CD14-positive monocyte (primary cell): ENCODE data around the gene C3orf80. TPM values are rescaled to one million over a fixed set of nuclear protein-coding genes. Genes with fewer than 3 reads are reported as not detected.

Source experiments
- DNase-seq, 3 donors: peaks; one replicate each; pipeline ENCODE4 v3.0.0-alpha.2; 2011 to 2022
- H2AFZ ChIP-seq: 2 replicates; pipeline ENCODE4 v1.6.0; 2012; ENCODE audit warnings: mild to moderate bottlenecking, low read depth, low read length, inconsistent platforms; ENCODE audit not compliant: insufficient read depth, poor library complexity, severe bottlenecking
- H3K27ac ChIP-seq, 2 donors: 1 replicate in 1 of 2; 2 replicates in 1 of 2; pipeline ENCODE4 v1.5.1; 2012 to 2013; ENCODE audit warnings: low read length in 2 of 2, control low read depth in 1 of 2, inconsistent platforms in 1 of 2, low read depth in 1 of 2, mild to moderate bottlenecking in 1 of 2
- H3K27me3 ChIP-seq, 2 donors: one replicate each; pipeline versions ENCODE4 v1.6.0 to v1.6.1; 2011 to 2013; ENCODE audit warnings: low read length in 2 of 2; ENCODE audit not compliant: control insufficient read depth in 2 of 2, insufficient read depth in 2 of 2
- H3K36me3 ChIP-seq, 2 donors: replicated peaks in 1 of 2; 1 replicate in 1 of 2; 2 replicates in 1 of 2; pipeline versions ENCODE4 v1.5.1 to v1.6.1; 2012 to 2013; ENCODE audit warnings: low read length in 2 of 2, control low read depth in 1 of 2, inconsistent platforms in 1 of 2, mild to moderate bottlenecking in 1 of 2; ENCODE audit not compliant: insufficient read depth in 2 of 2, control insufficient read depth in 1 of 2
- H3K4me1 ChIP-seq, 2 donors: 1 replicate in 1 of 2; 2 replicates in 1 of 2; pipeline versions ENCODE4 v1.5.1 to v1.6.1; 2012 to 2013; ENCODE audit warnings: low read length in 2 of 2, control low read depth in 1 of 2, inconsistent platforms in 1 of 2, mild to moderate bottlenecking in 1 of 2, moderate library complexity in 1 of 2; ENCODE audit not compliant: insufficient read depth in 2 of 2, control insufficient read depth in 1 of 2
- H3K4me2 ChIP-seq: replicated peaks from 2 replicates; pipeline ENCODE3; 2012; ENCODE audit warnings: low read length, moderate library complexity, mild to moderate bottlenecking; ENCODE audit not compliant: poor library complexity, severe bottlenecking; ENCODE audit errors: extremely low read depth
- H3K4me3 ChIP-seq, 3 experiments: fragments of 200-600 bp in 1 of 3; sonication (generic) in 1 of 3; replicated peaks in 1 of 3; 1 replicate in 2 of 3; 2 replicates in 1 of 3; pipeline ENCODE4 v1.5.1; 2011 to 2013; ENCODE audit warnings: low read length in 3 of 3, mild to moderate bottlenecking in 3 of 3, control low read depth in 2 of 3, low read depth in 2 of 3, inconsistent platforms in 1 of 3, moderate library complexity in 1 of 3
- H3K79me2 ChIP-seq: 2 replicates; pipeline ENCODE4 v1.6.0; 2012; ENCODE audit warnings: mild to moderate bottlenecking, control low read depth, inconsistent platforms, low read length, moderate library complexity; ENCODE audit not compliant: insufficient read depth
- H3K9ac ChIP-seq: 2 replicates; pipeline ENCODE4 v1.6.0; 2017; ENCODE audit warnings: low read length, mild to moderate bottlenecking; ENCODE audit not compliant: insufficient read depth, poor library complexity, severe bottlenecking
- H3K9me3 ChIP-seq, 2 donors: replicated peaks in 1 of 2; 1 replicate in 1 of 2; 2 replicates in 1 of 2; pipeline versions ENCODE4 v1.5.1 to v1.6.1; 2012 to 2013; ENCODE audit warnings: low read length in 2 of 2, control low read depth in 1 of 2; ENCODE audit not compliant: control insufficient read depth in 1 of 2, insufficient read depth in 1 of 2
- H4K20me1 ChIP-seq: 2 replicates; pipeline ENCODE4 v1.6.0; 2012; ENCODE audit warnings: mild to moderate bottlenecking, low read length, control low read depth, moderate library complexity; ENCODE audit not compliant: insufficient read depth
- H3K27ac Mint-ChIP-seq, 7 donors: one replicate each; pipeline ENCODE4 v1.8.0; 2020; ENCODE audit warnings: mild to moderate bottlenecking in 7 of 7, mixed read lengths in 7 of 7, moderate library complexity in 6 of 7, inconsistent platforms in 2 of 7
- H3K27me3 Mint-ChIP-seq, 3 donors: one replicate each; pipeline ENCODE4 v1.8.0; 2021 to 2022; ENCODE audit warnings: low read depth in 3 of 3, mild to moderate bottlenecking in 3 of 3, mixed read lengths in 3 of 3, moderate library complexity in 3 of 3, inconsistent platforms in 1 of 3
- H3K36me3 Mint-ChIP-seq, 2 donors: one replicate each; pipeline ENCODE4 v1.8.0; 2020; ENCODE audit warnings: mixed read lengths in 2 of 2, inconsistent platforms in 1 of 2, mild to moderate bottlenecking in 1 of 2
- H3K4me1 Mint-ChIP-seq: one replicate; pipeline ENCODE4 v1.8.0; 2020; ENCODE audit warnings: mild to moderate bottlenecking, mixed read lengths
- H3K4me3 Mint-ChIP-seq, 2 donors: one replicate each; pipeline ENCODE4 v1.8.0; 2020; ENCODE audit warnings: mild to moderate bottlenecking in 2 of 2, mixed read lengths in 2 of 2, moderate library complexity in 1 of 2
- H3K9me3 Mint-ChIP-seq, 7 donors: one replicate each; pipeline ENCODE4 v1.8.0; 2020 to 2022; ENCODE audit warnings: mixed read lengths in 7 of 7, mild to moderate bottlenecking in 6 of 7, moderate library complexity in 6 of 7, inconsistent platforms in 2 of 7
- WGBS: methylation state at CpG from one replicate; pipeline ENCODE4 v1.1.5; 2013; ENCODE audit warnings: missing lambda C conversion rate; ENCODE audit not compliant: insufficient coverage; 5-methylcytosine and 5-hydroxymethylcytosine counted together
- intact Hi-C, 2 donors: fragments of 100-400 bp; cut with micrococcal nuclease; formaldehyde crosslinking; loops; one replicate each; pipeline versions ENCODE4 v1.15.0 to v1.15.1; 2023
- polyA plus RNA-seq, 3 donors: library from polyadenylated mRNA; depleted of rRNA in 1 of 3; unstranded in 2 of 3; stranded (reverse) in 1 of 3; fragments of 300-500 nt in 2 of 3; fragments of >200 nt in 1 of 3; fragmentation: Illumina TruSeq in 2 of 3; gene quantifications; 1 replicate in 2 of 3; 2 replicates in 1 of 3; pipeline ENCODE4 v1.2.3, GENCODE V29; 2012 to 2021
- TF ChIP-seq, protein P1 (sequence below): fragments of 200-600 bp; IDR thresholded peaks from one replicate; pipeline ENCODE4 v1.8.0; 2022; ENCODE audit warnings: antibody characterized with exemption, mild to moderate bottlenecking

C3orf80 gene
- polyA plus RNA-seq, 3 donors = 0.03 TPM; not detected in 2

DNA sequence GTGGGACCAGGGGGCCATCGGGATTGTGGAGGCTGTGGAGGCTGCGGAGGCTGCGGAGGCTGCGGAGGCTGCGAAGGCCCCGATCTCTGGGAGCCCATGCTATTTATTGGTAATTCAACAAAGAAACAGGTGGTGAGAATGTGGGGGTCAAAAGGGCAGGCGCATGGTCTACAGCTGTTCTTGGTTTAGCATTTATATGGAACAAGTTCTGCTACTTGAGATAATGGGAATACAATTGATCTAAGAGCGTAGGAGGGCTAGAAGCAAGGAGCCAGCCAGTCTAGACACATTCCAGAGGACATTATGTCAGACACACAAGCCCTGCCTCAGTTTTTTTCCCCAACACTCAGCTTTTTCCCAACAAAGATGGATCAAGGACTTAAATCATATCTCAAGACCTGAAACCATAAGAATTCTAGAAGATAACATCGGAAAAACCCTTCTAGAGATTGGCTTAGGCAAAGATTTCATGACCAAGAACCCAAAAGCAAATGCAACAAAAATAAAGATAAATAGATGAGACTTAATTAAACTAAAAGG lies 20.1 kb downstream of the C3orf80 start:
- Mint-ChIP-seq H3K27me3 (peaks cover 0 to 2% (median 0%) of the 10 kb centered on the region in 3 donors), H3K9me3 (peaks cover 7 to 22% (median 15%) of the 10 kb centered on the region in 7 donors), H3K36me3 (no peaks in the 10 kb centered on the region), H3K4me1 (no peaks in the 10 kb centered on the region), H3K27ac (no peak overlapping the region), H3K4me3 (no peak overlapping the region)
- Histone ChIP-seq H2AFZ (no peak overlapping the region), H3K36me3 (no peaks in the 10 kb centered on the region), H3K79me2 (no peaks in the 10 kb centered on the region), H3K9me3 (no peaks in the 10 kb centered on the region), H3K27ac (no peak overlapping the region), H3K4me3 (no peak overlapping the region), H3K4me2 (no peak overlapping the region), H3K4me1 (no peaks in the 10 kb centered on the region), H4K20me1 (no peaks in the 10 kb centered on the region), H3K9ac (no peak overlapping the region), H3K27me3 (no peaks in the 10 kb centered on the region)
- TF ChIP-seq, protein P1, sequence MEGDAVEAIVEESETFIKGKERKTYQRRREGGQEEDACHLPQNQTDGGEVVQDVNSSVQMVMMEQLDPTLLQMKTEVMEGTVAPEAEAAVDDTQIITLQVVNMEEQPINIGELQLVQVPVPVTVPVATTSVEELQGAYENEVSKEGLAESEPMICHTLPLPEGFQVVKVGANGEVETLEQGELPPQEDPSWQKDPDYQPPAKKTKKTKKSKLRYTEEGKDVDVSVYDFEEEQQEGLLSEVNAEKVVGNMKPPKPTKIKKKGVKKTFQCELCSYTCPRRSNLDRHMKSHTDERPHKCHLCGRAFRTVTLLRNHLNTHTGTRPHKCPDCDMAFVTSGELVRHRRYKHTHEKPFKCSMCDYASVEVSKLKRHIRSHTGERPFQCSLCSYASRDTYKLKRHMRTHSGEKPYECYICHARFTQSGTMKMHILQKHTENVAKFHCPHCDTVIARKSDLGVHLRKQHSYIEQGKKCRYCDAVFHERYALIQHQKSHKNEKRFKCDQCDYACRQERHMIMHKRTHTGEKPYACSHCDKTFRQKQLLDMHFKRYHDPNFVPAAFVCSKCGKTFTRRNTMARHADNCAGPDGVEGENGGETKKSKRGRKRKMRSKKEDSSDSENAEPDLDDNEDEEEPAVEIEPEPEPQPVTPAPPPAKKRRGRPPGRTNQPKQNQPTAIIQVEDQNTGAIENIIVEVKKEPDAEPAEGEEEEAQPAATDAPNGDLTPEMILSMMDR = no peak
- intact Hi-C loops = no loop called here
- WGBS = 95% methylated on average over 7 of the region's 9 CpGs
- DNase-seq = no peak

DNA sequence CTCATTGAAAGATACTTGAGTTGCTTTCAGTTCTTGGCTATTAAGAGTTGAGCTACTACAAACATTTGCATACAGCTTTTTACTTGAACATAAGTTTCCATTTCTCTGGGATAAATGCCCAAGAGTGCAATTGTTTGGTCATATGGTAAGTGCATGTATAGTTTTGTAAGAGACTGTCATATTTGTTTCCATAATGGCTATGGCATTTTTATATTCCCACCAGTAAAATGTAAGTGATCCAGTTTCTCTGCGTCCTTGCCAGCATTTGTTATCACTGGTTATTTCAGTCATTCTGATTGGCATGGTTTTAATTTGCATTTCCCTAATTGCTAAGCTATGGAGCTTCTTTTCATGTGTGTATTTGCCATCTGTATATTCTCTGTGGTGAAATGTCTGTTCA lies 22.5 kb downstream of the C3orf80 start:
- H3K9me3 ChIP-seq = no peaks in the 10 kb centered on the region
- H3K79me2 ChIP-seq = no peaks in the 10 kb centered on the region
- H3K4me2 ChIP-seq = no peak overlapping the region
- no peaks in the 10 kb centered on the region for H3K36me3 ChIP-seq
- no peak overlapping the region for H3K4me3 ChIP-seq
- Mint-ChIP-seq H3K4me1 (no peaks in the 10 kb centered on the region), H3K27ac (no peak overlapping the region), H3K27me3 (no peaks in the 10 kb centered on the region), H3K36me3 (no peaks in the 10 kb centered on the region), H3K4me3 (no peak overlapping the region), H3K9me3 (peaks cover 4 to 20% (median 15%) of the 10 kb centered on the region in 7 donors)
- no peaks in the 10 kb centered on the region for H3K4me1 ChIP-seq
- H3K9ac ChIP-seq = no peak overlapping the region
- H4K20me1 ChIP-seq = no peaks in the 10 kb centered on the region
- no peaks in the 10 kb centered on the region for H3K27me3 ChIP-seq
- DNase-seq = no peak
- TF ChIP-seq, protein P1 = no peak
- no CpG with 5 or more reads among the region's 1 CpG for WGBS
- H3K27ac ChIP-seq = no peak overlapping the region
- intact Hi-C loops = no loop called here
- no peak overlapping the region for H2AFZ ChIP-seq
